ENCODE results near the gene CRELD1. TPM values are rescaled to one million over a fixed set of nuclear protein-coding genes. Genes with fewer than 3 reads are reported as not detected.

The CRELD1 gene
- total RNA-seq, 2 donors from 2014 or later, result 19.8 to 23.6 TPM

GRCh38 chr3:9994086-9994844 lies 60.6 kb downstream of the CRELD1 start:
- no peaks in the 10 kb centered on the region for H3K36me3 ChIP-seq (replicated peaks in 1 of 2; ENCODE audit: insufficient read depth in 1 of 2, low read depth in 2 of 2)
- no peak overlapping the region for H3K27ac ChIP-seq
- DNase-seq (no peak), ATAC-seq (no peak)
- no peak for TF ChIP-seq CTCF (IDR thresholded peaks at IDR 0.05)
- no peak for TF ChIP-seq POLR2A (IDR thresholded peaks at IDR 0.05)
- no peaks in the 10 kb centered on the region for H3K9me3 ChIP-seq
- H3K4me3 ChIP-seq, result no peak overlapping the region
- no peaks in the 10 kb centered on the region for H3K27me3 ChIP-seq
- 91% methylated on average over 10 of the region's 10 CpGs for WGBS, 2 donors
- no peaks in the 10 kb centered on the region for H3K4me1 ChIP-seq
- intact Hi-C loops (cut with DNase I), result no loop called here

Small RNA genes lying within 50 kb of the gene (small RNA-seq; reads per million reads assigned to genes)
- gene RNU6-882P, result not detected

Other genes starting within 250 kb of the CRELD1 start
- not detected for gene CPNE9, start 230.0 kb upstream of the CRELD1 start, total RNA-seq
- gene BRPF1, start 202.1 kb upstream of the CRELD1 start, total RNA-seq, result 10 to 100 TPM in 1 of 2 donors, 1 to 10 TPM in 1; 9.6 to 10.9 TPM
- gene OGG1, start 183.9 kb upstream of the CRELD1 start, total RNA-seq, result 10 to 100 TPM; 18.1 to 28.3 TPM
- 10 to 100 TPM; 10.9 to 34.9 TPM for gene CAMK1, start 163.9 kb upstream of the CRELD1 start, total RNA-seq
- gene TADA3, start 141.4 kb upstream of the CRELD1 start, total RNA-seq, result 10 to 100 TPM; 37.4 to 37.6 TPM
- 10 to 100 TPM; 33.6 to 57.1 TPM for gene ARPC4, start 140.8 kb upstream of the CRELD1 start, total RNA-seq
- gene TTLL3, start 123.6 kb upstream of the CRELD1 start, total RNA-seq, result 10 to 100 TPM; 24.1 to 88.0 TPM
- gene RPUSD3, start 89.8 kb upstream of the CRELD1 start, total RNA-seq, result 10 to 100 TPM; 31.6 to 51.4 TPM
- 100 to 1,000 TPM in 1 of 2 donors, 1 to 10 TPM in 1; 6.5 to 134 TPM for gene CIDEC, start 53.6 kb upstream of the CRELD1 start, total RNA-seq
- 10 to 100 TPM in 1 of 2 donors, 1 to 10 TPM in 1; 5.6 to 19.7 TPM for gene JAGN1, start 43.2 kb upstream of the CRELD1 start, total RNA-seq
- 10 to 100 TPM; 10.9 to 18.2 TPM for gene IL17RE, start 31.0 kb upstream of the CRELD1 start, total RNA-seq
- gene IL17RC, start 16.7 kb upstream of the CRELD1 start, total RNA-seq, result 10 to 100 TPM; 40.7 to 60.3 TPM
- 1 to 10 TPM; 3.9 to 4.3 TPM for gene PRRT3, start 18.6 kb downstream of the CRELD1 start, total RNA-seq
- 10 to 100 TPM in 1 of 2 donors, 1 to 10 TPM in 1; 9.6 to 26.5 TPM for gene EMC3, start 53.0 kb downstream of the CRELD1 start, total RNA-seq
- 1 to 10 TPM; 1.0 to 2.3 TPM for gene FANCD2, start 92.6 kb downstream of the CRELD1 start, total RNA-seq
- not detected for gene FANCD2OS, start 174.4 kb downstream of the CRELD1 start, total RNA-seq
- 10 to 100 TPM; 13.8 to 32.7 TPM for gene BRK1, start 181.8 kb downstream of the CRELD1 start, total RNA-seq
- gene VHL, start 207.9 kb downstream of the CRELD1 start, total RNA-seq, result 10 to 100 TPM; 23.6 to 41.9 TPM
- 1 to 10 TPM in 1 of 2 donors, under 1 TPM in 1; 0.99 to 3.9 TPM for gene IRAK2, start 231.1 kb downstream of the CRELD1 start, total RNA-seq

All from body of pancreas (tissue), 4 donors.